Liver (tissue), 9 donors: ENCODE results near the gene TSEN2. TPM values are rescaled to one million over a fixed set of nuclear protein-coding genes. Genes with fewer than 3 reads are reported as not detected.

Experiments used
- DNase-seq: peaks from one replicate; pipeline ENCODE4 v3.0.0-alpha.2; 2017; ENCODE audit warnings: low spot score
- H3K27ac ChIP-seq, 2 donors: one replicate each; pipeline ENCODE4 v1.7.0; 2013; ENCODE audit warnings: inconsistent platforms in 2 of 2, low read length in 2 of 2, control low read depth in 1 of 2, low read depth in 1 of 2, mild to moderate bottlenecking in 1 of 2
- H3K27me3 ChIP-seq, 4 donors: one replicate each; pipeline versions ENCODE4 v1.6.1 to v1.7.0; 2013; ENCODE audit warnings: low read length in 3 of 4, inconsistent platforms in 1 of 4, mild to moderate bottlenecking in 1 of 4, moderate library complexity in 1 of 4; ENCODE audit not compliant: control insufficient read depth in 4 of 4, insufficient read depth in 4 of 4
- H3K36me3 ChIP-seq, 4 donors: one replicate each; pipeline versions ENCODE4 v1.6.1 to v1.7.0; 2013; ENCODE audit warnings: low read length in 3 of 4, mild to moderate bottlenecking in 3 of 4, low read depth in 1 of 4, moderate library complexity in 1 of 4; ENCODE audit not compliant: control insufficient read depth in 4 of 4, insufficient read depth in 3 of 4
- H3K4me1 ChIP-seq, 4 donors: one replicate each; pipeline versions ENCODE4 v1.6.1 to v1.7.0; 2013; ENCODE audit warnings: low read length in 3 of 4, mild to moderate bottlenecking in 3 of 4, moderate library complexity in 1 of 4; ENCODE audit not compliant: control insufficient read depth in 4 of 4, insufficient read depth in 4 of 4
- H3K4me3 ChIP-seq, 3 donors: one replicate each; pipeline versions ENCODE4 v1.6.1 to v1.7.0; 2013; ENCODE audit warnings: low read length in 3 of 3, control low read depth in 1 of 3, low read depth in 1 of 3, mild to moderate bottlenecking in 1 of 3
- H3K9ac ChIP-seq, 2 donors: one replicate each; pipeline ENCODE4 v1.7.0; 2013; ENCODE audit warnings: low read length in 2 of 2, mild to moderate bottlenecking in 2 of 2, moderate library complexity in 2 of 2, control low read depth in 1 of 2, low read depth in 1 of 2
- H3K9me3 ChIP-seq, 4 donors: one replicate each; pipeline versions ENCODE4 v1.6.1 to v1.7.0; 2013; ENCODE audit warnings: low read length in 3 of 4; ENCODE audit not compliant: control insufficient read depth in 4 of 4
- CTCF ChIP-seq: fragments of 150-350 bp; IDR thresholded peaks from 2 replicates; pipeline ENCODE4 v1.5.1; 2017; ENCODE audit warnings: improper control_type of control experiment, low read depth, low read length; ENCODE audit not compliant: missing input control
- EGR1 ChIP-seq, 2 donors: IDR thresholded peaks; 2 replicates each; pipeline ENCODE4 v1.6.1; 2016 to 2018; ENCODE audit warnings: antibody characterized with exemption in 2 of 2, low read depth in 2 of 2
- FOXA1 ChIP-seq: IDR thresholded peaks from 2 replicates; pipeline ENCODE4 v1.6.1; 2016; ENCODE audit warnings: antibody characterized with exemption
- FOXA2 ChIP-seq: IDR thresholded peaks from 2 replicates; pipeline ENCODE4 v1.6.1; 2016; ENCODE audit warnings: antibody characterized with exemption
- GABPA ChIP-seq, 2 donors: IDR thresholded peaks in 1 of 2; conservative IDR thresholded peaks in 1 of 2; 2 replicates each; pipeline ENCODE4 v1.6.1; 2016; ENCODE audit warnings: antibody characterized with exemption in 2 of 2, mild to moderate bottlenecking in 1 of 2, moderate library complexity in 1 of 2
- HNF4A ChIP-seq, 2 donors: conservative IDR thresholded peaks; 2 replicates each; pipeline ENCODE4 v1.6.1; 2016; ENCODE audit warnings: antibody characterized with exemption in 2 of 2, mild to moderate bottlenecking in 2 of 2
- HNF4G ChIP-seq: IDR thresholded peaks from 2 replicates; pipeline ENCODE4 v1.6.1; 2016; ENCODE audit warnings: antibody characterized with exemption
- JUND ChIP-seq, 2 donors: IDR thresholded peaks; 2 replicates each; pipeline ENCODE4 v1.6.1; 2016; ENCODE audit warnings: antibody characterized with exemption in 2 of 2
- NR2F2 ChIP-seq: IDR thresholded peaks from 2 replicates; pipeline ENCODE4 v1.6.1; 2016; ENCODE audit warnings: antibody characterized with exemption
- RAD21 ChIP-seq, 2 donors: IDR thresholded peaks; 2 replicates each; pipeline ENCODE4 v1.6.1; 2016; ENCODE audit warnings: antibody characterized with exemption in 2 of 2, mild to moderate bottlenecking in 2 of 2
- RXRA ChIP-seq, 2 donors: IDR thresholded peaks; 2 replicates each; pipeline ENCODE4 v1.6.1; 2017 to 2018; ENCODE audit warnings: antibody characterized with exemption in 2 of 2, mild to moderate bottlenecking in 1 of 2
- SP1 ChIP-seq: IDR thresholded peaks from 2 replicates; pipeline ENCODE4 v1.6.1; 2018; ENCODE audit warnings: antibody characterized with exemption, mild to moderate bottlenecking
- TAF1 ChIP-seq: conservative IDR thresholded peaks from 2 replicates; pipeline ENCODE4 v1.6.1; 2016; ENCODE audit warnings: antibody characterized with exemption, mild to moderate bottlenecking
- YY1 ChIP-seq: IDR thresholded peaks from 2 replicates; pipeline ENCODE4 v1.6.1; 2016; ENCODE audit warnings: antibody characterized with exemption, mild to moderate bottlenecking
- WGBS: extraction: QIAGEN DNeasy Blood & Tissue Kit; methylation state at CpG from one replicate; pipeline ENCODE4 v1.1.7; 2013; 5-methylcytosine and 5-hydroxymethylcytosine counted together
- polyA plus RNA-seq, 2 donors: library from polyadenylated mRNA; stranded (reverse) in 1 of 2; unstranded in 1 of 2; fragments of 200-250 nt in 1 of 2; fragments of >200 nt in 1 of 2; fragmentation: Nextera tagmentation in 1 of 2; extraction: Ambion mirVana in 1 of 2; gene quantifications; one replicate each; pipeline versions ENCODE4 v1.2.1 to v1.2.3, GENCODE V29; 2013 to 2015
- total RNA-seq, 2 donors: library from RNA; depleted of rRNA; stranded (reverse); fragments of >200 nt; gene quantifications; one replicate each; pipeline ENCODE4 v1.2.3, GENCODE V29; 2014
- TF ChIP-seq, protein P1 (sequence below): IDR thresholded peaks from 2 replicates; pipeline ENCODE4 v1.6.1; 2016; ENCODE audit warnings: antibody characterized with exemption
- TF ChIP-seq, protein P2 (sequence below): IDR thresholded peaks from 2 replicates; pipeline ENCODE4 v1.6.1; 2016; ENCODE audit warnings: antibody characterized with exemption
- TF ChIP-seq, protein P3 (sequence below): IDR thresholded peaks from 2 replicates; pipeline ENCODE4 v1.6.1; 2016; ENCODE audit warnings: antibody characterized with exemption, mild to moderate bottlenecking
- donor health status: healthy.
- donor health status: healthy.
- donor health status: healthy.
- donor health status: healthy.
- donor health status: healthy.

Gene TSEN2
- 10 to 100 TPM in 1 of 2 donors, 1 to 10 TPM in 1; 5.6 to 14.1 TPM for total RNA-seq
- polyA plus RNA-seq, result 1 to 10 TPM; 4.1 to 8.1 TPM

DNA sequence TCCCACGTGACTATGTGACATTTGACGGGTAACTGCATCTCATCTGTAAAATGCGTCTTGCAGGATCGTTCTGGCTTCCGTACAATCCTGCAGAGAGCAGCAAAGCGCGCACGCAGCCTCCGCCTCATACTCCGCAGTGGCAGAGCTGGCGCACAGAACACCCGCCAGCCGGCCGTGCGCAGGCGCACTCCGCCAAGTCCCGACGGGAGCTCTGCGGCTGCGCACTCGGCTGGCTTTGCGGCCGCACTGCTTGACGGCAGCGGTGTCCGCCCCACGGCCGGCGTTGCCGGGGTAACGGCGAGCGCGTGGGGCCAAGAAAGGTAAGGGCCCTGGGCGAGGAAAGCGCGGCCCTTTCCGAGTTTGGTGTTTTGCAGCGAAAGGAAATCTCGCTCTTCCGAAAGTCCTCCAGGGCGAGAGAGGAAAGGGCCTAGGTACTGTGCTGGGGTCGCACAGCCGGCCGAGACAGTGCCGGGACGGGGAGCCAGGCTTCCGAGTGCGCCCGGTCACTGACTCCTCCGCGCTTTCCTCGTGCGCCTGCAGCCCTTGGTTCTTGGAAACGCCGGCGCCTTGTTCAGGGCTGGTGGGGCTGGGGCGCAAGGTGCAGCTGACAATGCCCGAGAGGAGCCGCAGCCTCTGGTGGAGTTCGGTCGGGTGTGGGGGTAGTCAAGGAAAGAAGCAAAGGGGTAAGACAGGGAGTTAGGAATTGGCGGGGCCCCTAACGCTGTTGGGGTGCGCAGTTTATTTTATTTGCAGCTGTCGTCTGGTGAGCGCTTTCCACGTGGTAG is at the start of gene TSEN2:
TSEN2 (plus strand) TSS at position 283 of the 785 bp plus-strand sequence. CDS start 5,321 bp downstream, outside the sequence.
- no peaks in the 10 kb centered on the region for H3K36me3 ChIP-seq
- H3K27ac ChIP-seq, result peak within 1 kb of the TSS; percentile 33 to 72
- H3K9ac ChIP-seq, result peak within 1 kb of the TSS; percentile 72
- H3K4me3 ChIP-seq, result peak within 1 kb of the TSS; percentile 78 to 90 (median 86)
- H3K4me1 ChIP-seq, result peaks cover 2 to 28% (median 21%) of the 10 kb centered on the region in 4 donors
- under 1% methylated on average over 69 of the region's 69 CpGs for WGBS
- peak; percentile 96 for DNase-seq
- no peaks in the 10 kb centered on the region for H3K27me3 ChIP-seq
- no peaks in the 10 kb centered on the region for H3K9me3 ChIP-seq
- TF ChIP-seq RAD21 (IDR thresholded peaks at IDR 0.05) (peak; percentile 65), EGR1 (IDR thresholded peaks at IDR 0.05; ENCODE audit: low read depth in 2 of 2) (no peak), YY1 (peak; percentile 60), RXRA (IDR thresholded peaks at IDR 0.05) (peak in 1 of 2 donors; percentile 22), FOXA2 (no peak)
- TF ChIP-seq, protein P1, sequence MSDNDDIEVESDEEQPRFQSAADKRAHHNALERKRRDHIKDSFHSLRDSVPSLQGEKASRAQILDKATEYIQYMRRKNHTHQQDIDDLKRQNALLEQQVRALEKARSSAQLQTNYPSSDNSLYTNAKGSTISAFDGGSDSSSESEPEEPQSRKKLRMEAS, result peak; percentile 49

DNA sequence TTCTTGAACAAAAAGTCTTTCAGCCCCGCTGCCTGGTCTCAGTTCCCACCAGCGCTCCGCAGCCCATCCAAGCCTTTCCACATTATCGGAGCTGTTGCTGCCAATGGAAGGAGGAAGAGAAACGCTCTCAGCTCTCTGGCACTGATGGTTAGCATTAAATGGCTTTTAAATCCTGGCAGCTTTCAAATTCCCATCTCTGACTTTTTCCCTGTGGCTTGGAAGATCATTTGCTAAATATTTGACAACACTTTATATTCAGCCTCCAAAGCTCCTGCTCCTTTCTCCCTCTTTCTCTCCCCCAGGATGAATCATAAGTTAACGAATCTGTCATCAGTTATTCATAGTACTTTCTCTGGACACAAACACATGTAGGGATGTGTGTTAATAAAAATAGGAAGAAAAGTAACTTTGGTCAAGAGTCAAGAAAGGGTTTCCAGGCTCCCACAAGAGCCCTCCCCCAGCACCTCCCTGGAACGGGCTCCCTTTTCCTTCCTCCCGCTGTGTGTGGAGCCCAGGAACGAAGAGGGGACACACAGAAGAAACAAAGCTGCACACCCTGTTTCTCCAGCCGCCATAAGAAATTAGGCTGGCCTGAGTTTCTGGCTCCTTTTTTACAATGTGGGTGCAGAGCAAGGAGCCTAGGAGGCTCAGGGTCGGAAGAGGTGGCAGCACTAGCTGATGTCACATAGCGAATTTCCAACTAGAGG is 47.6 kb upstream of the TSEN2 start:
- no peak overlapping the region for H3K27ac ChIP-seq
- no peak overlapping the region for H3K9ac ChIP-seq
- TF ChIP-seq RAD21 (IDR thresholded peaks at IDR 0.05), result no peak
- TF ChIP-seq NR2F2, result no peak
- TF ChIP-seq SP1, result no peak
- no peak for TF ChIP-seq FOXA2
- TF ChIP-seq GABPA (IDR thresholded peaks at IDR 0.05 in 1 of 2, conservative IDR thresholded peaks at IDR 0.05 in 1 of 2), result no peak
- no peak for TF ChIP-seq HNF4A (conservative IDR thresholded peaks at IDR 0.05)
- TF ChIP-seq JUND (IDR thresholded peaks at IDR 0.05), result no peak
- TF ChIP-seq CTCF, result no peak
- no peak for TF ChIP-seq EGR1 (IDR thresholded peaks at IDR 0.05; ENCODE audit: low read depth in 2 of 2)
- TF ChIP-seq, protein P2, sequence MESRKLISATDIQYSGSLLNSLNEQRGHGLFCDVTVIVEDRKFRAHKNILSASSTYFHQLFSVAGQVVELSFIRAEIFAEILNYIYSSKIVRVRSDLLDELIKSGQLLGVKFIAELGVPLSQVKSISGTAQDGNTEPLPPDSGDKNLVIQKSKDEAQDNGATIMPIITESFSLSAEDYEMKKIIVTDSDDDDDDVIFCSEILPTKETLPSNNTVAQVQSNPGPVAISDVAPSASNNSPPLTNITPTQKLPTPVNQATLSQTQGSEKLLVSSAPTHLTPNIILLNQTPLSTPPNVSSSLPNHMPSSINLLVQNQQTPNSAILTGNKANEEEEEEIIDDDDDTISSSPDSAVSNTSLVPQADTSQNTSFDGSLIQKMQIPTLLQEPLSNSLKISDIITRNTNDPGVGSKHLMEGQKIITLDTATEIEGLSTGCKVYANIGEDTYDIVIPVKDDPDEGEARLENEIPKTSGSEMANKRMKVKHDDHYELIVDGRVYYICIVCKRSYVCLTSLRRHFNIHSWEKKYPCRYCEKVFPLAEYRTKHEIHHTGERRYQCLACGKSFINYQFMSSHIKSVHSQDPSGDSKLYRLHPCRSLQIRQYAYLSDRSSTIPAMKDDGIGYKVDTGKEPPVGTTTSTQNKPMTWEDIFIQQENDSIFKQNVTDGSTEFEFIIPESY, result no peak
- TF ChIP-seq YY1, result no peak
- no peak for TF ChIP-seq FOXA1
- TF ChIP-seq HNF4G, result no peak
- no peak for TF ChIP-seq TAF1
- TF ChIP-seq RXRA (IDR thresholded peaks at IDR 0.05), result no peak
- TF ChIP-seq, protein P3, sequence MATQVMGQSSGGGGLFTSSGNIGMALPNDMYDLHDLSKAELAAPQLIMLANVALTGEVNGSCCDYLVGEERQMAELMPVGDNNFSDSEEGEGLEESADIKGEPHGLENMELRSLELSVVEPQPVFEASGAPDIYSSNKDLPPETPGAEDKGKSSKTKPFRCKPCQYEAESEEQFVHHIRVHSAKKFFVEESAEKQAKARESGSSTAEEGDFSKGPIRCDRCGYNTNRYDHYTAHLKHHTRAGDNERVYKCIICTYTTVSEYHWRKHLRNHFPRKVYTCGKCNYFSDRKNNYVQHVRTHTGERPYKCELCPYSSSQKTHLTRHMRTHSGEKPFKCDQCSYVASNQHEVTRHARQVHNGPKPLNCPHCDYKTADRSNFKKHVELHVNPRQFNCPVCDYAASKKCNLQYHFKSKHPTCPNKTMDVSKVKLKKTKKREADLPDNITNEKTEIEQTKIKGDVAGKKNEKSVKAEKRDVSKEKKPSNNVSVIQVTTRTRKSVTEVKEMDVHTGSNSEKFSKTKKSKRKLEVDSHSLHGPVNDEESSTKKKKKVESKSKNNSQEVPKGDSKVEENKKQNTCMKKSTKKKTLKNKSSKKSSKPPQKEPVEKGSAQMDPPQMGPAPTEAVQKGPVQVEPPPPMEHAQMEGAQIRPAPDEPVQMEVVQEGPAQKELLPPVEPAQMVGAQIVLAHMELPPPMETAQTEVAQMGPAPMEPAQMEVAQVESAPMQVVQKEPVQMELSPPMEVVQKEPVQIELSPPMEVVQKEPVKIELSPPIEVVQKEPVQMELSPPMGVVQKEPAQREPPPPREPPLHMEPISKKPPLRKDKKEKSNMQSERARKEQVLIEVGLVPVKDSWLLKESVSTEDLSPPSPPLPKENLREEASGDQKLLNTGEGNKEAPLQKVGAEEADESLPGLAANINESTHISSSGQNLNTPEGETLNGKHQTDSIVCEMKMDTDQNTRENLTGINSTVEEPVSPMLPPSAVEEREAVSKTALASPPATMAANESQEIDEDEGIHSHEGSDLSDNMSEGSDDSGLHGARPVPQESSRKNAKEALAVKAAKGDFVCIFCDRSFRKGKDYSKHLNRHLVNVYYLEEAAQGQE, result no peak
- H3K9me3 ChIP-seq, result no peaks in the 10 kb centered on the region
- H3K27me3 ChIP-seq, result no peaks in the 10 kb centered on the region
- 92% methylated on average over 12 of the region's 12 CpGs for WGBS
- H3K4me3 ChIP-seq, result no peak overlapping the region
- H3K4me1 ChIP-seq, result no peaks in the 10 kb centered on the region
- no peaks in the 10 kb centered on the region for H3K36me3 ChIP-seq
- no peak for DNase-seq
